NCI-H82 treated with DMSO at 0.1 percent for 48 hours (cell line): ENCODE data around the gene MYO1E.

ENCODE experiments used
- DNase-seq: peaks from one replicate; lab custom pipeline; 2025; ENCODE audit not compliant: unreplicated experiment; lab: John Stamatoyannopoulos, UW

Gene MYO1E

GRCh38 chr15:59271595-59272201 is 101.0 kb downstream of the MYO1E start:
- DNase-seq: no peak

- no peak for DNase-seq
These were observed 103.7 kb downstream of the MYO1E start for GRCh38 chr15:59268852-59269407.

GRCh38 chr15:59268168-59268851 is 104.4 kb downstream of the MYO1E start:
- DNase-seq: no peak

GRCh38 chr15:59266028-59266427 is 106.6 kb downstream of the MYO1E start:
- DNase-seq: no peak

GRCh38 chr15:59262316-59262715 is 110.4 kb downstream of the MYO1E start:
- DNase-seq: no peak

- no peak for DNase-seq
These were observed 112.6 kb downstream of the MYO1E start for GRCh38 chr15:59260090-59260489.

- DNase-seq: no peak
These were observed 113.3 kb downstream of the MYO1E start for GRCh38 chr15:59259137-59259943.

- DNase-seq: no peak
These were observed 114.4 kb downstream of the MYO1E start for GRCh38 chr15:59258317-59258716.

- DNase-seq: peak; percentile 52
These were observed 115.5 kb downstream of the MYO1E start for GRCh38 chr15:59257140-59257539.

GRCh38 chr15:59256482-59256881 is 116.2 kb downstream of the MYO1E start:
- DNase-seq: no peak

- DNase-seq: no peak
These were observed 116.9 kb downstream of the MYO1E start for GRCh38 chr15:59255680-59256336.

GRCh38 chr15:59252137-59252536 is 120.5 kb downstream of the MYO1E start:
- DNase-seq: no peak

- no peak for DNase-seq
These were observed 121.4 kb downstream of the MYO1E start for GRCh38 chr15:59251001-59251845.

- DNase-seq: no peak
These were observed 122.4 kb downstream of the MYO1E start for GRCh38 chr15:59250249-59250648.

- no peak for DNase-seq
These were observed 122.9 kb downstream of the MYO1E start for GRCh38 chr15:59249816-59250215.

GRCh38 chr15:59247364-59247763 is 125.3 kb downstream of the MYO1E start:
- DNase-seq: peak; percentile 13

GRCh38 chr15:59245559-59245958 is 127.1 kb downstream of the MYO1E start:
- DNase-seq: no peak

GRCh38 chr15:59244337-59244736 is 128.3 kb downstream of the MYO1E start:
- no peak for DNase-seq

- DNase-seq: no peak
These were observed 129.0 kb downstream of the MYO1E start for GRCh38 chr15:59243622-59244021.

GRCh38 chr15:59242649-59243048 is 130.0 kb downstream of the MYO1E start:
- DNase-seq: no peak
